ENCODE measurements around the gene WNT3A. TPM values are rescaled to one million over a fixed set of nuclear protein-coding genes. Genes with fewer than 3 reads are reported as not detected.

Gene WNT3A
- polyA plus RNA-seq, 1 of the 3 experiments (the other 2 are of a cell fraction), result not detected

DNA sequence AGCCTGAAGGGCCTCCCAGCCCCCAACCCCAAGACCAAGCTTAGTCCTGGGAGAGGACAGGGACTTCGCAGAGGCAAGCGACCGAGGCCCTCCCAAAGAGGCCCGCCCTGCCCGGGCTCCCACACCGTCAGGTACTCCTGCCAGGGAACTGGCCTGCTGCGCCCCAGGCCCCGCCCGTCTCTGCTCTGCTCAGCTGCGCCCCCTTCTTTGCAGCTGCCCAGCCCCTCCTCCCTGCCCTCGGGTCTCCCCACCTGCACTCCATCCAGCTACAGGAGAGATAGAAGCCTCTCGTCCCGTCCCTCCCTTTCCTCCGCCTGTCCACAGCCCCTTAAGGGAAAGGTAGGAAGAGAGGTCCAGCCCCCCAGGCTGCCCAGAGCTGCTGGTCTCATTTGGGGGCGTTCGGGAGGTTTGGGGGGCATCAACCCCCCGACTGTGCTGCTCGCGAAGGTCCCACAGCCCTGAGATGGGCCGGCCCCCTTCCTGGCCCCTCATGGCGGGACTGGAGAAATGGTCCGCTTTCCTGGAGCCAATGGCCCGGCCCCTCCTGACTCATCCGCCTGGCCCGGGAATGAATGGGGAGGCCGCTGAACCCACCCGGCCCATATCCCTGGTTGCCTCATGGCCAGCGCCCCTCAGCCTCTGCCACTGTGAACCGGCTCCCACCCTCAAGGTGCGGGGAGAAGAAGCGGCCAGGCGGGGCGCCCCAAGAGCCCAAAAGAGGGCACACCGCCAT lies 53.8 kb downstream of the WNT3A start:
- CTCF ChIA-PET, result interaction anchor here (1.4 to 2.4 kb wide), 3 partner anchors 16 to 61 kb away, joined by 4 to 6 read pairs (median 6); no protein-coding TSS in a partner anchor
- WGBS (ENCODE audit: low lambda C conversion rate), result 29% methylated on average over 17 of the region's 34 CpGs
- POLR2A ChIA-PET, result interaction anchor here (1.3 kb wide), 1 partner anchor 22 kb away, joined by 3 read pairs; the partner anchor contains the start of gene ARF1
- peaks cover 29% of the 10 kb centered on the region; the same call in 1 of the 2 replicates for H3K27me3 ChIP-seq (ENCODE audit: insufficient read depth)
- H3K9me2 ChIP-seq, result no peaks in the 10 kb centered on the region
- DNase-seq, result peak; percentile 52
- no peak overlapping the region for H3K9ac ChIP-seq
- peak overlapping the region; percentile 51; the same call in 1 of the 2 replicates for H2AFZ ChIP-seq (ENCODE audit: low read depth)
- H4K20me1 ChIP-seq (ENCODE audit: insufficient read depth), result no peaks in the 10 kb centered on the region
- H3K79me2 ChIP-seq (ENCODE audit: insufficient read depth), result no peaks in the 10 kb centered on the region
- H3F3A ChIP-seq (replicated peaks; ENCODE audit: insufficient read depth), result peaks cover 3% of the 10 kb centered on the region
- TF ChIP-seq NRF1 (IDR thresholded peaks at IDR 0.05; ENCODE audit: low read depth, low read length) (no peak), RFX5 (IDR thresholded peaks at IDR 0.05; ENCODE audit: low read length) (no peak), TEAD4 (IDR thresholded peaks at IDR 0.05; ENCODE audit: borderline replicate concordance, insufficient read depth) (no peak), JUND (IDR thresholded peaks at IDR 0.05) (no peak), MEF2A (IDR thresholded peaks at IDR 0.05; ENCODE audit: borderline replicate concordance, low read depth) (no peak), EP300 (IDR thresholded peaks at IDR 0.05; ENCODE audit: borderline replicate concordance in 1 of 2, low read depth in 1 of 2, low read length in 1 of 2) (no peak)
- TF ChIP-seq, protein P1, sequence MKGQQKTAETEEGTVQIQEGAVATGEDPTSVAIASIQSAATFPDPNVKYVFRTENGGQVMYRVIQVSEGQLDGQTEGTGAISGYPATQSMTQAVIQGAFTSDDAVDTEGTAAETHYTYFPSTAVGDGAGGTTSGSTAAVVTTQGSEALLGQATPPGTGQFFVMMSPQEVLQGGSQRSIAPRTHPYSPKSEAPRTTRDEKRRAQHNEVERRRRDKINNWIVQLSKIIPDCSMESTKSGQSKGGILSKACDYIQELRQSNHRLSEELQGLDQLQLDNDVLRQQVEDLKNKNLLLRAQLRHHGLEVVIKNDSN (IDR thresholded peaks at IDR 0.05; ENCODE audit: borderline replicate concordance, low read depth), result no peak
- TF ChIP-seq, protein P2, sequence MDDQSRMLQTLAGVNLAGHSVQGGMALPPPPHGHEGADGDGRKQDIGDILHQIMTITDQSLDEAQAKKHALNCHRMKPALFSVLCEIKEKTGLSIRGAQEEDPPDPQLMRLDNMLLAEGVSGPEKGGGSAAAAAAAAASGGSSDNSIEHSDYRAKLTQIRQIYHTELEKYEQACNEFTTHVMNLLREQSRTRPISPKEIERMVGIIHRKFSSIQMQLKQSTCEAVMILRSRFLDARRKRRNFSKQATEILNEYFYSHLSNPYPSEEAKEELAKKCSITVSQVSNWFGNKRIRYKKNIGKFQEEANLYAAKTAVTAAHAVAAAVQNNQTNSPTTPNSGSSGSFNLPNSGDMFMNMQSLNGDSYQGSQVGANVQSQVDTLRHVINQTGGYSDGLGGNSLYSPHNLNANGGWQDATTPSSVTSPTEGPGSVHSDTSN (IDR thresholded peaks at IDR 0.05), result no peak
- TF ChIP-seq, protein P3, sequence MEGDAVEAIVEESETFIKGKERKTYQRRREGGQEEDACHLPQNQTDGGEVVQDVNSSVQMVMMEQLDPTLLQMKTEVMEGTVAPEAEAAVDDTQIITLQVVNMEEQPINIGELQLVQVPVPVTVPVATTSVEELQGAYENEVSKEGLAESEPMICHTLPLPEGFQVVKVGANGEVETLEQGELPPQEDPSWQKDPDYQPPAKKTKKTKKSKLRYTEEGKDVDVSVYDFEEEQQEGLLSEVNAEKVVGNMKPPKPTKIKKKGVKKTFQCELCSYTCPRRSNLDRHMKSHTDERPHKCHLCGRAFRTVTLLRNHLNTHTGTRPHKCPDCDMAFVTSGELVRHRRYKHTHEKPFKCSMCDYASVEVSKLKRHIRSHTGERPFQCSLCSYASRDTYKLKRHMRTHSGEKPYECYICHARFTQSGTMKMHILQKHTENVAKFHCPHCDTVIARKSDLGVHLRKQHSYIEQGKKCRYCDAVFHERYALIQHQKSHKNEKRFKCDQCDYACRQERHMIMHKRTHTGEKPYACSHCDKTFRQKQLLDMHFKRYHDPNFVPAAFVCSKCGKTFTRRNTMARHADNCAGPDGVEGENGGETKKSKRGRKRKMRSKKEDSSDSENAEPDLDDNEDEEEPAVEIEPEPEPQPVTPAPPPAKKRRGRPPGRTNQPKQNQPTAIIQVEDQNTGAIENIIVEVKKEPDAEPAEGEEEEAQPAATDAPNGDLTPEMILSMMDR (IDR thresholded peaks at IDR 0.05), result no peak
- H3K27ac ChIP-seq (ENCODE audit: low read depth in 2 of 2, low read length in 1 of 2), result no peak overlapping the region
- peaks cover 0 to 3% of the 10 kb centered on the region in 2 experiments; a peak in 2 of 4 replicates for H3K4me1 ChIP-seq (ENCODE audit: control insufficient read depth in 1 of 2, insufficient read depth in 2 of 2, low read depth in 1 of 2, low read length in 1 of 2)
- no peaks in the 10 kb centered on the region for H3K36me3 ChIP-seq (replicated peaks in 1 of 2; ENCODE audit: control insufficient read depth in 1 of 2, insufficient read depth in 2 of 2, low read length in 1 of 2)
- H3K4me3 ChIP-seq (ENCODE audit: low read depth in 2 of 2, low read length in 1 of 2), result peak overlapping the region; percentile 19 to 41; a peak in 2 of 4 replicates
- H3K4me2 ChIP-seq, result peak overlapping the region; percentile 62
- no peaks in the 10 kb centered on the region for H3K9me3 ChIP-seq

DNA sequence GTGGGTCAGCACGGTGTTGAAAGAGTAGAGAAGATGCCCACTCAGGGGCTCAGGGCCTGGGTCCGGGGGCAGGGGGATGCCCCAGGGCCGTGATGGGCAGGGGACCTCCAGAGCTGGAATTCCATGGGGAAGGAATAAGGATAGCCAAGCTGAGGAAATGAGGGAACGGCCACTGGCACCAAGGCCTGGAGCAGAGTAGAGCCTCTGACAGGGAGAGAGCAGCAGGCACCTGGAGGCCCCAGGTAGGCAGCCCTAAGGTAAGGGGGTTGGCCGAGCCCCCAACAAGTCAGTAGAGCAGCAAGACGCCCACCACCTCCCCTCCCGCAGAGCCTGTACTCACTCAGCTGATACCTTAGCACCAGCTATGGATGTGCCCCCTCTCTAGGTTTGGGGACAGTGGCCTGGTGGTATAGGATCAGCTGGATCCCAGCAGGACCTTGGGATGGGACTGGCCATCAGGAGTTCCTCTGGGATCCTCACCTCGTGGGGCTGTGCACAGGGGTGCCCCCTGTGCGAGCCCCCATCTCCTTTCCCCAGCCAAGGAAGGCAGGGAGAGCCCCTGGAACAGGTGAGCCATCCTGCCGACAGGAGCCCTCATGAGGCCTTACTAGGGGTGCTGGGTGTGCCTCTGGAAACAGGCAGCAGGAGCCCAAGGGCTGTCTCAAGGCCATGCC lies 54.8 kb downstream of the WNT3A start:
- Histone ChIP-seq H2AFZ (ENCODE audit: low read depth) (no peak overlapping the region), H3K9me2 (no peaks in the 10 kb centered on the region), H3K4me2 (no peak overlapping the region), H3K79me2 (ENCODE audit: insufficient read depth) (no peaks in the 10 kb centered on the region), H3K4me3 (ENCODE audit: low read depth in 2 of 2, low read length in 1 of 2) (no peak overlapping the region), H3K4me1 (ENCODE audit: control insufficient read depth in 1 of 2, insufficient read depth in 2 of 2, low read depth in 1 of 2, low read length in 1 of 2) (peaks cover 0 to 3% of the 10 kb centered on the region in 2 experiments; a peak in 2 of 4 replicates), H3F3A (replicated peaks; ENCODE audit: insufficient read depth) (peaks cover 3% of the 10 kb centered on the region), H3K9ac (no peak overlapping the region), H3K36me3 (replicated peaks in 1 of 2; ENCODE audit: control insufficient read depth in 1 of 2, insufficient read depth in 2 of 2, low read length in 1 of 2) (no peaks in the 10 kb centered on the region), H4K20me1 (ENCODE audit: insufficient read depth) (no peaks in the 10 kb centered on the region), H3K27ac (ENCODE audit: low read depth in 2 of 2, low read length in 1 of 2) (no peak overlapping the region), H3K27me3 (ENCODE audit: insufficient read depth) (peaks cover 30% of the 10 kb centered on the region; the same call in 1 of the 2 replicates), H3K9me3 (no peaks in the 10 kb centered on the region)
- WGBS (ENCODE audit: low lambda C conversion rate), result 58% methylated on average over 4 of the region's 10 CpGs
- no peak for TF ChIP-seq SMC3 (IDR thresholded peaks at IDR 0.05; ENCODE audit: low read depth, low read length)
- no peak for TF ChIP-seq YY1 (IDR thresholded peaks at IDR 0.05; ENCODE audit: low read depth)
- POLR2A ChIA-PET, result no interaction called here
- CTCF ChIA-PET, result interaction anchor here (1.9 kb wide), 1 partner anchor 57 kb away, joined by 4 read pairs; no protein-coding TSS in a partner anchor
- DNase-seq, result no peak

Data from SK-N-SH (cell line).